ENCODE measurements around the gene CNKSR3. TPM values are rescaled to one million over a fixed set of nuclear protein-coding genes. Genes with fewer than 3 reads are reported as not detected.

CNKSR3 gene
- total and polyA plus RNA-seq, 2 of the 8 experiments (the other 6 are each of a cell fraction or from before 2014, with no cell fraction given): 1.2 to 6.2 TPM

- DNase-seq (ENCODE audit: low read depth in 1 of 2, low spot score in 2 of 2) (no peak), FAIRE-seq (no peak)
- Histone ChIP-seq H3K14ac (ENCODE audit: insufficient read length) (no peak overlapping the region), H2BK12ac (ENCODE audit: low read depth, low read length) (no peak overlapping the region), H3K4ac (replicated peaks; ENCODE audit: insufficient read length, low read depth, low read length) (no peak overlapping the region), H3K4me3 (ENCODE audit: extremely low read depth in 1 of 4, insufficient read depth in 2 of 4, low read depth in 3 of 4, low read length in 4 of 4) (no peak overlapping the region), H3K36me3 (ENCODE audit: control insufficient read depth in 2 of 4, insufficient read depth in 4 of 4, low read length in 3 of 4) (no peaks in the 10 kb centered on the region), H3K9me3 (ENCODE audit: insufficient read depth in 2 of 2, low read depth in 1 of 2, low read length in 1 of 2) (no peaks in the 10 kb centered on the region), H2BK15ac (ENCODE audit: low read length) (no peak overlapping the region), H3K23ac (ENCODE audit: insufficient read length) (no peak overlapping the region), H3K27ac (ENCODE audit: low read depth, low read length) (no peak overlapping the region), H2AK5ac (ENCODE audit: low read depth, low read length) (no peak overlapping the region), H3K23me2 (ENCODE audit: low read depth, low read length) (no peaks in the 10 kb centered on the region), H3K79me1 (ENCODE audit: low read depth, low read length) (no peaks in the 10 kb centered on the region), H3K27me3 (replicated peaks in 1 of 4; ENCODE audit: control insufficient read depth in 3 of 4, extremely low read depth in 1 of 4, insufficient read depth in 3 of 4, low read length in 3 of 4) (no peaks in the 10 kb centered on the region), H4K20me1 (replicated peaks in 1 of 2; ENCODE audit: control insufficient read depth in 1 of 2, insufficient read depth in 2 of 2, low read length in 2 of 2) (no peaks in the 10 kb centered on the region), H3K9ac (replicated peaks in 1 of 4; ENCODE audit: extremely low read depth in 1 of 4, low read depth in 3 of 4, low read length in 3 of 4) (no peak overlapping the region), H2BK5ac (ENCODE audit: low read depth, low read length) (no peak overlapping the region), H3K4me2 (ENCODE audit: insufficient read depth in 1 of 2, low read depth in 2 of 2, low read length in 2 of 2) (no peak overlapping the region), H2AFZ (ENCODE audit: low read length) (no peak overlapping the region), H4K91ac (replicated peaks; ENCODE audit: insufficient read length, low read length) (no peak overlapping the region), H3K56ac (replicated peaks; ENCODE audit: insufficient read length, low read depth, low read length) (no peak overlapping the region), H2BK20ac (ENCODE audit: low read length) (no peak overlapping the region), H4K5ac (ENCODE audit: insufficient read length, low read depth, low read length) (no peak overlapping the region), H3K4me1 (replicated peaks in 1 of 4; ENCODE audit: control insufficient read depth in 3 of 4, insufficient read depth in 4 of 4, low read length in 3 of 4) (0 out of 7 replicates have a peak, but pooled peaks cover 0 to 3% (median 0%) of the 10 kb centered on the region in 4 experiments), H3K79me2 (ENCODE audit: control insufficient read depth in 1 of 2, insufficient read depth in 2 of 2, low read length in 2 of 2) (no peaks in the 10 kb centered on the region), H2BK120ac (replicated peaks; ENCODE audit: low read depth, low read length) (no peak overlapping the region), H3K18ac (ENCODE audit: extremely low read depth, low read length) (no peak overlapping the region), H4K8ac (ENCODE audit: extremely low read depth, insufficient read depth, low read length) (no peak overlapping the region)
- WGBS, 2 experiments (ENCODE audit: extremely low coverage in 1 of 2, insufficient coverage in 1 of 2, insufficient read length in 1 of 2, insufficient replicate concordance in 2 of 2, low coverage in 1 of 2, low lambda C conversion rate in 2 of 2, missing lambda C conversion rate in 1 of 2): 96% methylated on average over 3 of the region's 3 CpGs; no CpG with 5 or more reads in 1 of the 2 experiments
- ChIA-PET POLR2A (ENCODE audit: partially characterized antibody) (no interaction called here), CTCF (ENCODE audit: partially characterized antibody) (no interaction called here)
- TF ChIP-seq BCL11A (IDR thresholded peaks at IDR 0.05; ENCODE audit: low read depth in 2 of 2, low read length in 2 of 2) (no peak), CHD2 (IDR thresholded peaks at IDR 0.05; ENCODE audit: low read length) (no peak), CREB1 (IDR thresholded peaks at IDR 0.05) (no peak), CEBPB (IDR thresholded peaks at IDR 0.05; ENCODE audit: low read depth, low read length) (no peak), POLR2A (IDR thresholded peaks at IDR 0.05; ENCODE audit: control extremely low read depth in 1 of 2, low read depth in 2 of 2, low read length in 2 of 2) (no peak), PHF8 (conservative IDR thresholded peaks at IDR 0.05; ENCODE audit: low read depth, low read length) (no peak), ATF2 (IDR thresholded peaks at IDR 0.05; ENCODE audit: low read length) (no peak), HDAC2 (IDR thresholded peaks at IDR 0.05; ENCODE audit: borderline replicate concordance in 1 of 2, low read depth in 2 of 2, low read length in 2 of 2) (no peak), RAD21 (IDR thresholded peaks at IDR 0.05 in 1 of 2, conservative IDR thresholded peaks at IDR 0.05 in 1 of 2; ENCODE audit: low read depth in 2 of 2, low read length in 2 of 2) (no peak), RBBP5 (IDR thresholded peaks at IDR 0.05; ENCODE audit: borderline replicate concordance, low read depth, low read length) (no peak), SP4 (IDR thresholded peaks at IDR 0.05; ENCODE audit: low read length) (no peak), ATF3 (IDR thresholded peaks at IDR 0.05; ENCODE audit: insufficient read depth, low read depth, low read length) (no peak), SUZ12 (IDR thresholded peaks at IDR 0.05; ENCODE audit: low read length) (no peak)
Measured at GRCh38 chr6:154379585-154379984, 130.9 kb downstream of the CNKSR3 start.
